ENCODE measurements around the gene MYADM.

DNA sequence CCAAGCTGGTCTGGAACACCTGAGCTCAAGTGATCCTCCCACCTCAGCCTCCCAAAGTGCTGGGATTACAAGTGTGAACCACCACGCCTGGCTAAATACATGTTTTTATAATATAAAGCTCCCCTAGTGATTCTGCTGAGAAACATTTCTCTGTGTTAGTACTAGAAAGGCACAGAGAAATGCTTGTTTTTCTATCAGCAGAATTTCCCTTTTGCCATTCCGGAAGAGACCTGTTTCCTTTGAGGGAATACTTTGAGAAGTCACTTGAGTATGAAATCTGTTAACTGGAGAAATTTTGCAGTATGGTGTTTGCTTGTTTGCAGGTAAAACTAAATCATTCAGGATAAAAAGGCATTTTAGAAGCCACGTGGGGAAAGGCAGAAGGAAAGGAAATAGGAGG lies 39.2 kb upstream of the MYADM start:
- TF ChIP-seq, protein P1, sequence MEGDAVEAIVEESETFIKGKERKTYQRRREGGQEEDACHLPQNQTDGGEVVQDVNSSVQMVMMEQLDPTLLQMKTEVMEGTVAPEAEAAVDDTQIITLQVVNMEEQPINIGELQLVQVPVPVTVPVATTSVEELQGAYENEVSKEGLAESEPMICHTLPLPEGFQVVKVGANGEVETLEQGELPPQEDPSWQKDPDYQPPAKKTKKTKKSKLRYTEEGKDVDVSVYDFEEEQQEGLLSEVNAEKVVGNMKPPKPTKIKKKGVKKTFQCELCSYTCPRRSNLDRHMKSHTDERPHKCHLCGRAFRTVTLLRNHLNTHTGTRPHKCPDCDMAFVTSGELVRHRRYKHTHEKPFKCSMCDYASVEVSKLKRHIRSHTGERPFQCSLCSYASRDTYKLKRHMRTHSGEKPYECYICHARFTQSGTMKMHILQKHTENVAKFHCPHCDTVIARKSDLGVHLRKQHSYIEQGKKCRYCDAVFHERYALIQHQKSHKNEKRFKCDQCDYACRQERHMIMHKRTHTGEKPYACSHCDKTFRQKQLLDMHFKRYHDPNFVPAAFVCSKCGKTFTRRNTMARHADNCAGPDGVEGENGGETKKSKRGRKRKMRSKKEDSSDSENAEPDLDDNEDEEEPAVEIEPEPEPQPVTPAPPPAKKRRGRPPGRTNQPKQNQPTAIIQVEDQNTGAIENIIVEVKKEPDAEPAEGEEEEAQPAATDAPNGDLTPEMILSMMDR (IDR thresholded peaks at IDR 0.05): no peak
- TF ChIP-seq NFE2L1 (CRISPR knock-in tag; IDR thresholded peaks at IDR 0.05) (no peak), NFYB (CRISPR knock-in tag; conservative IDR thresholded peaks at IDR 0.05; ENCODE audit: low read depth) (no peak), FOXJ3 (CRISPR knock-in tag; IDR thresholded peaks at IDR 0.05; ENCODE audit: borderline replicate concordance) (no peak), ELF4 (CRISPR knock-in tag; IDR thresholded peaks at IDR 0.05; ENCODE audit: low read depth) (no peak), JUN (CRISPR knock-in tag; IDR thresholded peaks at IDR 0.05) (no peak), ZBTB21 (CRISPR knock-in tag; IDR thresholded peaks at IDR 0.05; ENCODE audit: borderline replicate concordance) (no peak), ETV6 (CRISPR knock-in tag; IDR thresholded peaks at IDR 0.05) (no peak)
- TF ChIP-seq, protein P2, sequence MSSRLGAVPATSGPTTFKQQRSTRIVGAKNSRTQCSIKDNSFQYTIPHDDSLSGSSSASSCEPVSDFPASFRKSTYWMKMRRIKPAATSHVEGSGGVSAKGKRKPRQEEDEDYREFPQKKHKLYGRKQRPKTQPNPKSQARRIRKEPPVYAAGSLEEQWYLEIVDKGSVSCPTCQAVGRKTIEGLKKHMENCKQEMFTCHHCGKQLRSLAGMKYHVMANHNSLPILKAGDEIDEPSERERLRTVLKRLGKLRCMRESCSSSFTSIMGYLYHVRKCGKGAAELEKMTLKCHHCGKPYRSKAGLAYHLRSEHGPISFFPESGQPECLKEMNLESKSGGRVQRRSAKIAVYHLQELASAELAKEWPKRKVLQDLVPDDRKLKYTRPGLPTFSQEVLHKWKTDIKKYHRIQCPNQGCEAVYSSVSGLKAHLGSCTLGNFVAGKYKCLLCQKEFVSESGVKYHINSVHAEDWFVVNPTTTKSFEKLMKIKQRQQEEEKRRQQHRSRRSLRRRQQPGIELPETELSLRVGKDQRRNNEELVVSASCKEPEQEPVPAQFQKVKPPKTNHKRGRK (CRISPR knock-in tag; IDR thresholded peaks at IDR 0.05; ENCODE audit: borderline replicate concordance): no peak
- TF ChIP-seq, protein P3, sequence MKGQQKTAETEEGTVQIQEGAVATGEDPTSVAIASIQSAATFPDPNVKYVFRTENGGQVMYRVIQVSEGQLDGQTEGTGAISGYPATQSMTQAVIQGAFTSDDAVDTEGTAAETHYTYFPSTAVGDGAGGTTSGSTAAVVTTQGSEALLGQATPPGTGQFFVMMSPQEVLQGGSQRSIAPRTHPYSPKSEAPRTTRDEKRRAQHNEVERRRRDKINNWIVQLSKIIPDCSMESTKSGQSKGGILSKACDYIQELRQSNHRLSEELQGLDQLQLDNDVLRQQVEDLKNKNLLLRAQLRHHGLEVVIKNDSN (CRISPR knock-in tag; IDR thresholded peaks at IDR 0.05): no peak
- TF ChIP-seq, protein P4, sequence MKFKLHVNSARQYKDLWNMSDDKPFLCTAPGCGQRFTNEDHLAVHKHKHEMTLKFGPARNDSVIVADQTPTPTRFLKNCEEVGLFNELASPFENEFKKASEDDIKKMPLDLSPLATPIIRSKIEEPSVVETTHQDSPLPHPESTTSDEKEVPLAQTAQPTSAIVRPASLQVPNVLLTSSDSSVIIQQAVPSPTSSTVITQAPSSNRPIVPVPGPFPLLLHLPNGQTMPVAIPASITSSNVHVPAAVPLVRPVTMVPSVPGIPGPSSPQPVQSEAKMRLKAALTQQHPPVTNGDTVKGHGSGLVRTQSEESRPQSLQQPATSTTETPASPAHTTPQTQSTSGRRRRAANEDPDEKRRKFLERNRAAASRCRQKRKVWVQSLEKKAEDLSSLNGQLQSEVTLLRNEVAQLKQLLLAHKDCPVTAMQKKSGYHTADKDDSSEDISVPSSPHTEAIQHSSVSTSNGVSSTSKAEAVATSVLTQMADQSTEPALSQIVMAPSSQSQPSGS (CRISPR knock-in tag; IDR thresholded peaks at IDR 0.05; ENCODE audit: borderline replicate concordance, low read depth): no peak
- TF ChIP-seq, protein P5, sequence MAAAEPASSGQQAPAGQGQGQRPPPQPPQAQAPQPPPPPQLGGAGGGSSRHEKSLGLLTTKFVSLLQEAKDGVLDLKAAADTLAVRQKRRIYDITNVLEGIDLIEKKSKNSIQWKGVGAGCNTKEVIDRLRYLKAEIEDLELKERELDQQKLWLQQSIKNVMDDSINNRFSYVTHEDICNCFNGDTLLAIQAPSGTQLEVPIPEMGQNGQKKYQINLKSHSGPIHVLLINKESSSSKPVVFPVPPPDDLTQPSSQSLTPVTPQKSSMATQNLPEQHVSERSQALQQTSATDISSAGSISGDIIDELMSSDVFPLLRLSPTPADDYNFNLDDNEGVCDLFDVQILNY (CRISPR knock-in tag; IDR thresholded peaks at IDR 0.05): no peak
- TF ChIP-seq, protein P6, sequence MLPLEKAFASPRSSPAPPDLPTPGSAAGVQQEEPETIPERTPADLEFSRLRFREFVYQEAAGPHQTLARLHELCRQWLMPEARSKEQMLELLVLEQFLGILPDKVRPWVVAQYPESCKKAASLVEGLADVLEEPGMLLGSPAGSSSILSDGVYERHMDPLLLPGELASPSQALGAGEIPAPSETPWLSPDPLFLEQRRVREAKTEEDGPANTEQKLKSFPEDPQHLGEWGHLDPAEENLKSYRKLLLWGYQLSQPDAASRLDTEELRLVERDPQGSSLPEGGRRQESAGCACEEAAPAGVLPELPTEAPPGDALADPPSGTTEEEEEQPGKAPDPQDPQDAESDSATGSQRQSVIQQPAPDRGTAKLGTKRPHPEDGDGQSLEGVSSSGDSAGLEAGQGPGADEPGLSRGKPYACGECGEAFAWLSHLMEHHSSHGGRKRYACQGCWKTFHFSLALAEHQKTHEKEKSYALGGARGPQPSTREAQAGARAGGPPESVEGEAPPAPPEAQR (CRISPR knock-in tag; IDR thresholded peaks at IDR 0.05): no peak

Measured in WTC11 (cell line).